HEK293T (cell line): ENCODE data around the gene TOR2A.

Experiments used
- CTCF ChIA-PET: fragments of 350-600 bp; formaldehyde crosslinking; extraction: SDS; loops from one replicate; lab custom pipeline; 2021; ENCODE audit warnings: antibody characterized with exemption, inconsistent platforms; lab: Yijun Ruan, JAX
- POLR2A ChIA-PET: fragments of 350-600 bp; formaldehyde crosslinking; extraction: SDS; loops from one replicate; lab custom pipeline; 2020; ENCODE audit warnings: antibody characterized with exemption, inconsistent platforms; lab: Yijun Ruan, JAX
- DNase-seq: peaks from one replicate; pipeline ENCODE4 v3.0.0; 2012; ENCODE audit warnings: mixed read lengths; ENCODE audit errors: extremely low spot score
- ARNT ChIP-seq: fragments of 450-650 bp; IDR thresholded peaks from 2 replicates; pipeline ENCODE4 v1.6.1; 2017; ENCODE audit warnings: mild to moderate bottlenecking
- BHLHE40 ChIP-seq: fragments of 450-650 bp; IDR thresholded peaks from 2 replicates; pipeline ENCODE4 v1.6.1; 2016; ENCODE audit warnings: mild to moderate bottlenecking, moderate library complexity, borderline replicate concordance
- CTBP1 ChIP-seq: fragments of 450-650 bp; IDR thresholded peaks from 2 replicates; pipeline ENCODE4 v1.6.1; 2016; ENCODE audit warnings: borderline replicate concordance
- ELF4 ChIP-seq: fragments of 450-650 bp; IDR thresholded peaks from 2 replicates; pipeline ENCODE4 v1.6.1; 2017; ENCODE audit warnings: antibody characterized with exemption
- FOXA1 ChIP-seq: fragments of 450-650 bp; IDR thresholded peaks from 2 replicates; pipeline ENCODE4 v1.6.1; 2016; ENCODE audit warnings: mild to moderate bottlenecking
- FOXK2 ChIP-seq: fragments of 450-650 bp; IDR thresholded peaks from 2 replicates; pipeline ENCODE4 v1.6.1; 2016; ENCODE audit warnings: mild to moderate bottlenecking
- FOXM1 ChIP-seq: fragments of 450-650 bp; IDR thresholded peaks from 2 replicates; pipeline ENCODE4 v1.6.1; 2017; ENCODE audit warnings: mild to moderate bottlenecking, borderline replicate concordance
- HDGF ChIP-seq: fragments of 450-650 bp; IDR thresholded peaks from 2 replicates; pipeline ENCODE4 v1.6.1; 2017; ENCODE audit warnings: antibody characterized with exemption, borderline replicate concordance
- L3MBTL2 ChIP-seq: fragments of 450-650 bp; conservative IDR thresholded peaks from 2 replicates; pipeline ENCODE4 v1.6.1; 2016; ENCODE audit warnings: mild to moderate bottlenecking
- LEF1 ChIP-seq: fragments of 450-650 bp; IDR thresholded peaks from 2 replicates; pipeline ENCODE4 v1.6.1; 2017; ENCODE audit warnings: mild to moderate bottlenecking, borderline replicate concordance
- NFRKB ChIP-seq: fragments of 450-650 bp; IDR thresholded peaks from 2 replicates; pipeline ENCODE4 v1.6.1; 2016; ENCODE audit warnings: mild to moderate bottlenecking, moderate library complexity
- PKNOX1 ChIP-seq: fragments of 450-650 bp; IDR thresholded peaks from 2 replicates; pipeline ENCODE4 v1.6.1; 2016
- SP1 ChIP-seq: fragments of 450-650 bp; IDR thresholded peaks from 2 replicates; pipeline ENCODE4 v1.6.1; 2017
- SUZ12 ChIP-seq: fragments of 450-650 bp; IDR thresholded peaks from 2 replicates; pipeline ENCODE4 v1.6.1; 2016; ENCODE audit warnings: mild to moderate bottlenecking
- TARDBP ChIP-seq: fragments of 450-650 bp; IDR thresholded peaks from 2 replicates; pipeline ENCODE4 v1.6.1; 2016

The TOR2A gene

DNA sequence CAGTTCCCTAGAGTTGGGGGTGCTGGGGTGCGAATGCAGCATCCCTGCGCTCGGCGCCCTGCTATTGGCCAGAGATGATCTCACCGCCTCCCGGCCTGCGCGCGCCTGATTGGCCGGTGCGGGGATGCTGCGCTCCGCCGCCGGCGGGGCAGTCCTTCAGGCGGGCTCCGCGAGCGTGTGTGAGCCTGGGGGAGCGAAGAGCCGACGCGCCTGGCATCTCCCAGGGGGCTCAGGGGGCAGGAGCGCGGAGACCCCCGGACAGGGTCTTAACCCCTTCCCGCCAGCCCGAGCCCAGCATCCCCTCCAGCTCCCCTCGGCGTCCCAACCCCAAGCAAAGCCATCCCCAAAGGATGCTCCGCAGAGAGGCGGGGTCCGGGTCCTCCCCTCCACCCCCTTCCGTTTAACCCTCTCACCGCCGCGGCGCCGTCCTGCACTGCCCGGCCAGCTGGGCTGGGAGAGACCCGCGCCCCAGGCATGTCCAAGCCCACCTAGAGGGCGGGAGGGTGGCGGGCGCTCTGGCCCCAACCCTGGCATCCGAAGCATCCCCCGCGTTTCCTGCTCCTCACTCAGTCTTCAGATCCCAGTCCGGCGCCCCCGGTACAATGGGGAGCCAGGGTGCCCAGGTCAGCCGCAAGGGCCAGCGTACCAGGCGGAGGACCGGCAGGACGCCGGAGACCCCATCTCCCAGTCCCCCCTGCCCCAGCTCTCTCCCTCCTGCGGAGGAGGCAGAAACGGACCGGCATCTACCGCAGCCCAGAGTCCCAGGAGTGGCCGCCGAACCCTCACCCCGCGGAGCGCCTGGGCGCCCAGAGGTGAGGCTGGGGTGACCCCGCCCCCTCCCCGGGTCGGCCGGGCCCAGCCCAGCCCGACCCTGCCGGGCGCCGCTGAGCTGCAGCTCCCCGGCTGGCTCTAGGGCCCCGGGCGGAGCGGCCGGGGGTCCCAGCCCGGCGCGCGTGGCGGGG, 19.3 kb upstream of the TOR2A start:
- peak; percentile 82 for DNase-seq
- ChIA-PET CTCF (no interaction called here), POLR2A (interaction anchor here (0.7 kb wide), 1 partner anchor 31 kb away, joined by 4 read pairs; the partner anchor contains the start of gene CDK9)
- 0 out of 2 replicates have a peak, but pooled peaks have one; percentile 35 for TF ChIP-seq FOXM1
- TF ChIP-seq LEF1 = no peak

DNA sequence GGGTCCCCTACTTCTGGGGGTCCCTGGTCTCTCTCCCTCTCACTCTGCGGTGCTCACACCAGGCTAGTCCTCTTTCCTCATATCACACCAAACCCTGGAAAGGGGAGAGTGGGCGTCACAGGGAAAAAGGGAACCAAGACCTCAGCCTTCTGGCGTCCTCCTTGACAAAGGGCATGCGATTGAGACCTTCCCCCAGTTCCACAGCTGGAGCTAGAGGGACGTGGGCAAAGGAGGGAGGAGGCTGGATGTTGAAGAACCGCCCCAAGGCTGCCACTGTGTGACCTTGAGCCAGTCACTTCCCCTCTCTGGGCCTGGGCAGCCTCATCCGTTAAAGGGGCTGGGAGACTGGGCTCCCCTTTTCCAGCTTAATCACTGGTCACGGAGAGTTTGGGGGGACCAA, 18.5 kb upstream of the TOR2A start:
- no peak for TF ChIP-seq SP1
- no peak for TF ChIP-seq L3MBTL2
- TF ChIP-seq SUZ12 = no peak
- TF ChIP-seq TARDBP = no peak
- TF ChIP-seq NFRKB = no peak
- TF ChIP-seq ELF4 = no peak
- TF ChIP-seq LEF1 = no peak
- TF ChIP-seq FOXK2 = no peak
- TF ChIP-seq ARNT = no peak
- ChIA-PET CTCF (no interaction called here), POLR2A (no interaction called here)

DNA sequence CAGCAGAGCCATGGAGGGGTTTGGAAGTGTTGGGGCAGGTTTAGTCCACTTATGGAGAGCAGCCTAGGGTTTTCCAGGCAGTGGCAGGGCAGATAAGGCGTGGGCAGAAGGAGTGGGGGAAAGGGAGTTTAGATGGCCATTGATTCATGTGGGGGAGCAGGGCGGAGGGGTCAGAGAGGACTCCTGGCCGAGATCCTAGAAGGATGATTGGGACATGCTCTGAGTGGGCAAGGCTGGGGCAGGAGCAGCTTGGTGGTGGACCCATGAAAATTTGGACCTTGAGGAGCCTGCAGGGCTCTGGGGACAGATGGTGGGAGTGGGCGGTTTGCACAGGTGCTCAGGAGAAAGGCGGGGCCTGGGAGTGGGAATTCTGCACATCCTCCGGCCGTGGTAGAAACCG, 18.1 kb upstream of the TOR2A start:
- TF ChIP-seq L3MBTL2 = no peak
- no peak for TF ChIP-seq TARDBP
- TF ChIP-seq CTBP1 = no peak
- TF ChIP-seq FOXM1 = no peak
- no peak for TF ChIP-seq BHLHE40
- no peak for TF ChIP-seq FOXK2
- no peak for TF ChIP-seq SP1
- no peak for TF ChIP-seq FOXA1
- TF ChIP-seq HDGF = no peak
- ChIA-PET CTCF (no interaction called here), POLR2A (no interaction called here)
- no peak for DNase-seq

More for the DNA sequence above, 18.5 kb upstream of the TOR2A start:
- DNase-seq = no peak

DNA sequence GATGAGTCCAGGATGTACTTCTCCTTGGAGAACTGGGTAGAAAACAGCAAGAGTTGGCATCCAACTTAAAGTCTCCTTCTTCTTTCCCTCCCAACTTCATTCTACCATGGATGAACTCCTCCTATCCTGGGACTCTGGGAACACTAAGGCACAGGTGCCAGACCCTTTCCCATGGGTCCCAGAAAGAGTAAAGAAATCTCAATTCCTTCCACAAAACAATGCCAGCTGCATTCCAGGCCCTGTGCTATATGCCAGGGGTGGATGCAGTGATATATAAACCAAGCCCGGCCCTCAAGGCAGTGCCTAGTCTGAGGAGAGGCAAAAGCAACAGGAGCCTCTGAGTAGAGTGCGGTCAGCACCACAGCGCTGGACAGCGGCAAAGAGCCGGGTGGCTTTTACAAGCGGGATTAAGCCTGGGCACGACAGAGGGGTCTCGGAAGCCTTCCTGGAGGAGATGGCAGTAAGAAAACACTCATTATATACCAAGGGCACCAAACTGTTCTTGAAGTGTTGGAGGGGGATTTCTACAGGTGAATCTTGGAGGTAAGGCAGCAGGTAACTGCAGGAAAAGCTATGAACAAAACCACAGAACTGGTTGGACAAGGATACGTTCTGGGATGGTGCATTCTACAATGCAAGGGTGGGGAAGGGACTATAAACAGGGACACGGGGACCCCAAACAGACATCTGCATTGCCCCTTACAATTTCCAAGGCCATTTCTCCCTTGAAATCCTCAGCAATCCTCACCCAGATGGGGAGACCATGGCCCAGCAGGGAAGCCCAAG, 16.4 kb upstream of the TOR2A start:
- TF ChIP-seq SP1 (no peak), TARDBP (no peak), LEF1 (no peak), ELF4 (no peak), BHLHE40 (no peak), SUZ12 (no peak), FOXA1 (no peak), NFRKB (no peak), ARNT (no peak), FOXK2 (no peak), HDGF (no peak), L3MBTL2 (no peak), FOXM1 (no peak), CTBP1 (no peak)
- POLR2A ChIA-PET = no interaction called here
- CTCF ChIA-PET = interaction anchor here (0.5 kb wide), 1 partner anchor 18 kb away, joined by 4 read pairs; no protein-coding TSS in a partner anchor
- DNase-seq = no peak

DNA sequence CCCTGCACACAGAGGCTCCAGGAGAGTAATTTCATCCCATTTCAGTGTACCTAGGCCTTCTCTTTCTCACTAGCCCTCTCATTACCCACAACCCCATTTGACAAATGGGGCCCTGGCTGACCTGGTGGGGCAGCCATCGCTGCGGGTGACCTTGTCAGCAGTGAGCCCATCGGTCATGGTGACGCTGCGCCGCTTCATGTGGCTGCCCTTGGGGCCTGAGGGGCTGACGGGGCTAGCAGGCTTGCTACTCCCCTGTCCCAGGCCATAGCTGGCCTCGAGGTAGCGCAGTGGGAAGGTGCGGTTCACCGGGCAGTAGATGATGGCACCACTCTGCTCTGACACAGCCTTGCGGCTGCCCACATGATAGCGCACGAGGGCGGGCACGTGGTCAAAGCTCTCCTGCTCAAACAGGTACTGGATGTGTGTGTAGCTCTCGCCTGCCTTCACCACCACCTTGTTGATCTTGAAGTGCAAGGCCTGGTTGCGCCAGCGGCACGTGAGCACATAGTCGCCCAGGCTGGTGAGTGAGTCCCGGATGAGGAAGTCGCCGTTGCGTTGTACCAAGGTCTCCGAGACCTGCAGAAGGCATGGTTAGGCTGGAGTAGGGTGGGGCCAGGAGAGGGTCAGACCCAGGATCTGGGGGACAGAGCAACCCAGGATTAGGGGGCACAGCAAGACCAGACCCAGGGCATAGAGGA, 14.1 kb upstream of the TOR2A start:
- CTCF ChIA-PET = no interaction called here
- TF ChIP-seq HDGF = no peak
- no peak for TF ChIP-seq LEF1
- no peak for TF ChIP-seq L3MBTL2
- TF ChIP-seq NFRKB = no peak
- TF ChIP-seq SP1 = no peak
- no peak for TF ChIP-seq ARNT
- no peak for TF ChIP-seq CTBP1
- no peak for TF ChIP-seq PKNOX1
- TF ChIP-seq TARDBP = no peak
- POLR2A ChIA-PET = no interaction called here
- DNase-seq = no peak

DNA sequence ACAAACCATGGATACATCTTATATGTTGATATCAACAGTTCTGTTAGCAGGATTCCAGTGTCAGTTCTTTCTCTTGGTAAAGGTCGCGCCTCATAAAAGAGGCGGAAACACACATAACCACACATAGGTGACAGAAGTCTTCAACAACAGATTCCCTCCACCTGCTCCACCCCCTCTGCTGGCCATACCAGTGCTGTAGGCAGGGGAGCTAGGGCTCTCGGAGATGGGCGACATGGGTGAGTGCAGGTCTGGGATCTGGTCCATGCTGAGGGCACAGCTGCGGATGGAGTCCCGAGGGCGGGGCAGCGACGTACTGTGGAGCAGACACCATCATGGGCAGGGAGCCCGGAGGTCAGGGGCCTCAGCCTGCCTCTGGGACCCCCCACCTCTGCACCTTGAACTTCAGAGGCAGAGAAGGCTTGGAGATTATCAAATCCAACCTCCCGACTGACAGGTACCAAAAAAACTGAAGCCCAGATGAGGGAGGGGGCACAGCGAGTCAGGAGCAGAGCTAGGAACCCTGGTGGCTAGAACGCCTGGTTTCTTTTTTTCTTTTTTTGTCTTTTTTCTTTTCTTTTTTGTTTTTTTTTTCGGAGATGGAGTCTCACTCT, 12.0 kb upstream of the TOR2A start:
- CTCF ChIA-PET = no interaction called here
- POLR2A ChIA-PET = interaction anchor here (1.4 kb wide), 1 partner anchor 12 kb away, joined by 4 read pairs; the partner anchor contains the start of gene TOR2A
- DNase-seq = no peak
- no peak for TF ChIP-seq SUZ12
- no peak for TF ChIP-seq ARNT
- TF ChIP-seq NFRKB = no peak
- TF ChIP-seq BHLHE40 = no peak
